ENCODE measurements around the gene AKNA. TPM values are rescaled to one million over a fixed set of nuclear protein-coding genes. Genes with fewer than 3 reads are reported as not detected.

AKNA gene
- total and polyA plus RNA-seq, 7 experiments from 2014 or later: 20.5 to 403 (median 347) TPM

GRCh38 chr9:114284316-114285060, 103.3 kb downstream of the AKNA start:
- H3K27ac Mint-ChIP-seq: no peak overlapping the region
- H3K4me3 Mint-ChIP-seq: no peak overlapping the region
- Histone ChIP-seq H3K36me3 (ENCODE audit: control insufficient read depth in 2 of 3, insufficient read depth in 3 of 3, low read length in 3 of 3) (no peaks in the 10 kb centered on the region), H3K27me3 (ENCODE audit: control insufficient read depth in 2 of 2, insufficient read depth in 2 of 2, low read length in 2 of 2) (no peaks in the 10 kb centered on the region), H3K4me1 (ENCODE audit: control insufficient read depth in 2 of 2, insufficient read depth in 2 of 2, low read length in 2 of 2) (no peaks in the 10 kb centered on the region), H3K4me3 (ENCODE audit: low read length) (no peak overlapping the region), H3K27ac (ENCODE audit: low read depth, low read length) (no peak overlapping the region), H3K9me3 (ENCODE audit: control insufficient read depth in 2 of 3, low read length in 3 of 3) (no peaks in the 10 kb centered on the region)
- CTCF ChIA-PET: no interaction called here
- DNase-seq: no peak
- H3K36me3 Mint-ChIP-seq: no peaks in the 10 kb centered on the region
- POLR2A ChIA-PET: no interaction called here
- intact Hi-C loops (cut with micrococcal nuclease): no loop called here
- no peaks in the 10 kb centered on the region for H3K4me1 Mint-ChIP-seq
- peaks cover 0 to 3% (median 0%) of the 10 kb centered on the region in 5 donors for H3K27me3 Mint-ChIP-seq
- peaks cover 0 to 2% (median 0%) of the 10 kb centered on the region in 11 donors for H3K9me3 Mint-ChIP-seq
- ATAC-seq: no peak

Other genes with a start within 250 kb of the AKNA start
- 1 to 10 TPM; 1.2 to 2.4 (median 1.9) TPM for gene COL27A1, start 232.4 kb downstream of the AKNA start, total RNA-seq
- gene COL27A1, start 232.4 kb downstream of the AKNA start, polyA plus RNA-seq: not detected
- under 1 TPM in 1 of 5 experiments, not detected in 4; 0.29 TPM for gene ORM1, start 64.9 kb downstream of the AKNA start, total RNA-seq
- not detected for gene ORM1, start 64.9 kb downstream of the AKNA start, polyA plus RNA-seq
- not detected for gene ORM2, start 58.1 kb downstream of the AKNA start, total RNA-seq
- gene ORM2, start 58.1 kb downstream of the AKNA start, polyA plus RNA-seq: not detected
- 10 to 100 TPM in 2 of 5 experiments, 1 to 10 TPM in 3; 1.1 to 24.0 (median 3.0) TPM for gene WHRN, start 117.5 kb upstream of the AKNA start, total RNA-seq
- gene WHRN, start 117.5 kb upstream of the AKNA start, polyA plus RNA-seq: under 1 TPM in 1 of 2 donors, not detected in 1; 0.12 TPM
- gene ATP6V1G1, start 199.8 kb upstream of the AKNA start, total RNA-seq: 100 to 1,000 TPM in 3 of 5 experiments, 10 to 100 TPM in 2; 86.2 to 136 (median 130) TPM
- gene ATP6V1G1, start 199.8 kb upstream of the AKNA start, polyA plus RNA-seq: 100 to 1,000 TPM; 256 to 372 TPM
- 10 to 100 TPM; 15.7 to 21.7 (median 19.8) TPM for gene TMEM268, start 223.3 kb upstream of the AKNA start, total RNA-seq
- 10 to 100 TPM in 1 of 2 donors, 1 to 10 TPM in 1; 8.0 to 11.6 TPM for gene TMEM268, start 223.3 kb upstream of the AKNA start, polyA plus RNA-seq

All from naive thymus-derived CD4-positive, alpha-beta T cell (primary cell).